ENCODE data around the gene ATP1A1. TPM values are rescaled to one million over a fixed set of nuclear protein-coding genes. Genes with fewer than 3 reads are reported as not detected.

Gene ATP1A1
- total RNA-seq, 4 donors from 2014 or later = 770 to 1,450 (median 1,316) TPM

DNA sequence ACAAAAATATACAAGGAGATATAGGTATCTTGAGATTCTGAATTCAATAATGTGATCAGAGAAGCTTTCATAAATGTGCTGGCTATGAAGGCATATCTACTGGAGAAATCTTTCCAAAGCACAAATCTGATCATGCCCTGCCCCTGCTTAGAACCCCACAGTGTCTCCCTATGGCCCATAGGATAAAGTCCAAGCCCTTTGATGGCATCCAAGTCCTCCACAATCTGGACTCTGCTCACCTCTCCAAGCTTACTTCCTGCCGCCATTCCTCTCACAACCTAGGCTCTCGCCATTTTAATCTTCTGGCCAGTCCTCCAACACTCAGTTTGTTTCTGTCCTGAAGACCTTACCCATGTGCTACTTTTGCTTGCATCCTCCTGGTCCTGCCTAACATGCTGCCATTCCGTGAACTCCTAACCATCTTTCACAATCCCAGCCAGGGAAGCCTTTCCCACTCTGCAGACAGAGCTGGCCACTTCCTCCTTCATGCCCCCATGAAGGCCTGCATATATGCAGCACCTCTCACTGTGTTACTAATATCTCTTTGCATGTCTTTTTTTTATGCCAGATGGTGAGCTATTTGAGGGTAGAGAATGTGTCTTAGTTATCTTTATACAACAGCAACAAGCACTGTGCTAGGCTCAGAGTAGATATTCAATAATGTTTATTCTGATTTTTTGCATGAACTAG, 5.6 kb upstream of the ATP1A1 start:
- no peaks in the 10 kb centered on the region for H3K9me3 ChIP-seq
- H3K27ac ChIP-seq = no peak overlapping the region
- no peaks in the 10 kb centered on the region for H3K36me3 ChIP-seq
- H3K27me3 ChIP-seq = no peaks in the 10 kb centered on the region
- peaks cover 6 to 7% of the 10 kb centered on the region in 2 donors for H3K4me1 ChIP-seq
- no peak for DNase-seq
- intact Hi-C loops (cut with DNase I) = no loop called here
- TF ChIP-seq POLR2A (IDR thresholded peaks at IDR 0.05) (no peak), CTCF (IDR thresholded peaks at IDR 0.05) (no peak)
- H3K4me3 ChIP-seq (replicated peaks in 1 of 3) = no peak overlapping the region
- WGBS, 2 donors = 98 to 99% methylated on average over 3 of the region's 3 CpGs

- Histone ChIP-seq H3K27me3 (no peaks in the 10 kb centered on the region), H3K27ac (no peak overlapping the region), H3K4me3 (replicated peaks in 1 of 3) (no peak overlapping the region), H3K36me3 (no peaks in the 10 kb centered on the region), H3K4me1 (peaks cover 6 to 7% of the 10 kb centered on the region in 2 donors), H3K9me3 (no peaks in the 10 kb centered on the region)
- 56 to 69% methylated on average over 2 of the region's 2 CpGs for WGBS, 2 donors
- DNase-seq = no peak
- intact Hi-C loops (cut with DNase I) = no loop called here
- TF ChIP-seq CTCF (IDR thresholded peaks at IDR 0.05) (no peak), POLR2A (IDR thresholded peaks at IDR 0.05) (no peak)
Measured at GRCh38 chr1:116368241-116368640, 4.8 kb upstream of the ATP1A1 start.

DNA sequence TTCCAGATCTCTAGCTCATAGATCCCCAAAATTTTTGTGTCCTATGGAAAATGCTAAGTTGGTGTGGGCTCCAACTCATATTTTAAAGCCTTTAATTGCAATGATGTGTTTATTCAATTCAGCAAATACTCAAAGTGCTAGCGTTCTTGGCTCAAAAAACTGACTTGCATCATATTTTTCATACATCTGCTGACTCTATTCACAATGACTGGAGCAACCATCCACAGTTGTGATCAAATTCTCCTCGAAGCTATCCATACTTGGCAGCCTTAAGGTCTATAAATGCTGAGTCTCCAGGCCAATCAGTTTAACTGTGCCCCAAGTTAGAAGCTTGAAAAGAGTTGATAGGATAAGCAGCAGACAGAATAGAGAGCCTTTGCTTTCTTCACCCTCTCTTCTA, 2.9 kb upstream of the ATP1A1 start:
- no peak for DNase-seq
- intact Hi-C loops (cut with DNase I) = loop anchor here (5.0 to 10.0 kb wide), 2 partner anchors 117 to 135 kb away; no protein-coding TSS in a partner anchor
- 76 to 83% methylated on average over 2 of the region's 2 CpGs for WGBS, 2 donors
- TF ChIP-seq CTCF (IDR thresholded peaks at IDR 0.05) (no peak), POLR2A (IDR thresholded peaks at IDR 0.05) (no peak)
- Histone ChIP-seq H3K27ac (no peak overlapping the region), H3K4me1 (peaks cover 6 to 7% of the 10 kb centered on the region in 2 donors), H3K27me3 (no peaks in the 10 kb centered on the region), H3K36me3 (no peaks in the 10 kb centered on the region), H3K9me3 (no peaks in the 10 kb centered on the region), H3K4me3 (replicated peaks in 1 of 3) (no peak overlapping the region)

- Histone ChIP-seq H3K9me3 (no peaks in the 10 kb centered on the region), H3K27me3 (no peaks in the 10 kb centered on the region), H3K27ac (peak overlapping the region; percentile 97 to 99 (median 98)), H3K4me3 (replicated peaks in 1 of 3) (no peak overlapping the region), H3K4me1 (peaks cover 10% of the 10 kb centered on the region in 2 donors), H3K36me3 (no peaks in the 10 kb centered on the region)
- intact Hi-C loops (cut with DNase I) = loop anchor here (5.0 to 10.0 kb wide), 2 partner anchors 116 to 137 kb away; no protein-coding TSS in a partner anchor
- TF ChIP-seq CTCF (IDR thresholded peaks at IDR 0.05) (no peak), POLR2A (IDR thresholded peaks at IDR 0.05) (no peak)
- WGBS, 2 donors = 84 to 88% methylated on average over 1 of the region's 1 CpG
- no peak for DNase-seq
Measured at GRCh38 chr1:116371752-116372151, 1.3 kb upstream of the ATP1A1 start.

GRCh38 chr1:116372191-116372590, 853 bp upstream of the ATP1A1 start:
- H3K27me3 ChIP-seq = no peaks in the 10 kb centered on the region
- peak overlapping the region; percentile 56 to 97 (median 95) for H3K4me3 ChIP-seq (replicated peaks in 1 of 3)
- H3K27ac ChIP-seq = peak overlapping the region; percentile 97 to 99 (median 98)
- H3K36me3 ChIP-seq = no peaks in the 10 kb centered on the region
- peak; percentile 75 to 79 for DNase-seq
- intact Hi-C loops (cut with DNase I) = loop anchor here (5.0 to 10.0 kb wide), 2 partner anchors 115 to 137 kb away; no protein-coding TSS in a partner anchor
- no peaks in the 10 kb centered on the region for H3K9me3 ChIP-seq
- peaks cover 14% of the 10 kb centered on the region in 2 donors for H3K4me1 ChIP-seq
- 12 to 14% methylated on average over 11 of the region's 11 CpGs for WGBS, 2 donors
- TF ChIP-seq CTCF (IDR thresholded peaks at IDR 0.05) (no peak), POLR2A (IDR thresholded peaks at IDR 0.05) (no peak)
